Thyroid gland (tissue), 4 donors: Measurements from ENCODE around the gene C19orf53. TPM values are rescaled to one million over a fixed set of nuclear protein-coding genes. Genes with fewer than 3 reads are reported as not detected.

Experiments used
- DNase-seq, 2 donors: peaks; one replicate each; pipeline ENCODE4 v3.0.0-alpha.2; 2019
- H3K27ac ChIP-seq, 3 donors: fragments of 200-600 bp; sonication (generic); 1 replicate in 2 of 3; 2 replicates in 1 of 3; pipeline ENCODE4 v1.5.1; 2016 to 2019; ENCODE audit warnings: mild to moderate bottlenecking in 1 of 3, moderate library complexity in 1 of 3
- H3K27me3 ChIP-seq: fragments of 200-600 bp; sonication (generic); one replicate; pipeline ENCODE4 v1.5.1; 2019
- H3K36me3 ChIP-seq, 2 donors: fragments of 200-600 bp; sonication (generic); one replicate each; pipeline ENCODE4 v1.5.1; 2016 to 2019
- H3K4me1 ChIP-seq, 2 donors: fragments of 200-600 bp; sonication (generic); one replicate each; pipeline ENCODE4 v1.5.1; 2017 to 2019
- H3K4me3 ChIP-seq, 3 donors: fragments of 200-600 bp; sonication (generic); replicated peaks in 1 of 3; 1 replicate in 2 of 3; 2 replicates in 1 of 3; pipeline ENCODE4 v1.5.1; 2016; ENCODE audit warnings: mild to moderate bottlenecking in 1 of 3
- H3K9me3 ChIP-seq: fragments of 200-600 bp; sonication (generic); one replicate; pipeline ENCODE4 v1.5.1; 2017
- CTCF ChIP-seq, 6 experiments: fragments of 200-600 bp in 3 of 6; fragments of 450-650 bp in 3 of 6; sonication (generic) in 3 of 6; IDR thresholded peaks; one replicate each; pipeline ENCODE4 v1.5.1; 2016 to 2019; ENCODE audit warnings: antibody characterized with exemption in 6 of 6, mild to moderate bottlenecking in 2 of 6, inconsistent platforms in 1 of 6, moderate library complexity in 1 of 6
- POLR2A ChIP-seq, 2 donors: fragments of 450-650 bp; IDR thresholded peaks; one replicate each; pipeline ENCODE4 v1.6.1; 2017; ENCODE audit warnings: antibody characterized with exemption in 2 of 2, mild to moderate bottlenecking in 2 of 2, moderate library complexity in 1 of 2
- WGBS, 2 donors: methylation state at CpG; one replicate each; pipeline ENCODE4 v1.1.5; 2017; 5-methylcytosine and 5-hydroxymethylcytosine counted together
- intact Hi-C: fragments of 100-400 bp; cut with DNase I; formaldehyde crosslinking; loops from one replicate; pipeline ENCODE4 v1.15.1; 2023
- total RNA-seq, 4 donors: library from RNA; depleted of rRNA; stranded (reverse); fragments of >200 nt; gene quantifications; one replicate each; pipeline ENCODE4 v1.2.3, GENCODE V29; 2016

The C19orf53 gene
- total RNA-seq, 4 donors from 2014 or later: 50.2 to 191 (median 139) TPM

GRCh38 chr19:13756210-13756609 is 18.0 kb upstream of the C19orf53 start:
- no peak overlapping the region for H3K4me3 ChIP-seq
- no peaks in the 10 kb centered on the region for H3K4me1 ChIP-seq
- 96 to 100% methylated on average over 9 of the region's 9 CpGs for WGBS, 2 donors
- TF ChIP-seq POLR2A (IDR thresholded peaks at IDR 0.05) (no peak), CTCF (IDR thresholded peaks at IDR 0.05) (no peak)
- no peak for DNase-seq
- H3K36me3 ChIP-seq: peaks cover 56 to 68% of the 10 kb centered on the region in 2 donors
- no peak overlapping the region for H3K27ac ChIP-seq
- intact Hi-C loops: no loop called here
- no peaks in the 10 kb centered on the region for H3K27me3 ChIP-seq
- H3K9me3 ChIP-seq: no peaks in the 10 kb centered on the region

GRCh38 chr19:13757805-13758772 is 16.2 kb upstream of the C19orf53 start:
- Histone ChIP-seq H3K36me3 (peaks cover 70 to 71% of the 10 kb centered on the region in 2 donors), H3K4me1 (no peaks in the 10 kb centered on the region), H3K4me3 (no peak overlapping the region), H3K27me3 (no peaks in the 10 kb centered on the region), H3K27ac (no peak overlapping the region), H3K9me3 (no peaks in the 10 kb centered on the region)
- intact Hi-C loops: no loop called here
- 86 to 90% methylated on average over 15 of the region's 15 CpGs for WGBS, 2 donors
- DNase-seq: no peak
- TF ChIP-seq POLR2A (IDR thresholded peaks at IDR 0.05) (no peak), CTCF (IDR thresholded peaks at IDR 0.05) (no peak)

- Histone ChIP-seq H3K4me1 (peaks cover 0 to under 1% of the 10 kb centered on the region in 2 donors), H3K9me3 (no peaks in the 10 kb centered on the region), H3K27me3 (no peaks in the 10 kb centered on the region), H3K4me3 (no peak overlapping the region), H3K36me3 (peaks cover 68 to 69% of the 10 kb centered on the region in 2 donors), H3K27ac (no peak overlapping the region)
- intact Hi-C loops: no loop called here
- TF ChIP-seq POLR2A (IDR thresholded peaks at IDR 0.05) (no peak), CTCF (IDR thresholded peaks at IDR 0.05) (no peak)
- DNase-seq: no peak
- 87 to 97% methylated on average over 16 to 18 of the region's 24 CpGs for WGBS, 2 donors
Observed at GRCh38 chr19:13758795-13759194, 15.5 kb upstream of the C19orf53 start.

GRCh38 chr19:13761423-13761822 is 12.8 kb upstream of the C19orf53 start:
- no peak for DNase-seq
- Histone ChIP-seq H3K27ac (no peak overlapping the region), H3K27me3 (no peaks in the 10 kb centered on the region), H3K9me3 (no peaks in the 10 kb centered on the region), H3K4me3 (no peak overlapping the region), H3K36me3 (peaks cover 47 to 51% of the 10 kb centered on the region in 2 donors), H3K4me1 (peaks cover 10% of the 10 kb centered on the region in 2 donors)
- intact Hi-C loops: no loop called here
- WGBS, 2 donors: 88 to 92% methylated on average over 8 of the region's 8 CpGs
- TF ChIP-seq CTCF (IDR thresholded peaks at IDR 0.05) (no peak), POLR2A (IDR thresholded peaks at IDR 0.05) (no peak)

DNA sequence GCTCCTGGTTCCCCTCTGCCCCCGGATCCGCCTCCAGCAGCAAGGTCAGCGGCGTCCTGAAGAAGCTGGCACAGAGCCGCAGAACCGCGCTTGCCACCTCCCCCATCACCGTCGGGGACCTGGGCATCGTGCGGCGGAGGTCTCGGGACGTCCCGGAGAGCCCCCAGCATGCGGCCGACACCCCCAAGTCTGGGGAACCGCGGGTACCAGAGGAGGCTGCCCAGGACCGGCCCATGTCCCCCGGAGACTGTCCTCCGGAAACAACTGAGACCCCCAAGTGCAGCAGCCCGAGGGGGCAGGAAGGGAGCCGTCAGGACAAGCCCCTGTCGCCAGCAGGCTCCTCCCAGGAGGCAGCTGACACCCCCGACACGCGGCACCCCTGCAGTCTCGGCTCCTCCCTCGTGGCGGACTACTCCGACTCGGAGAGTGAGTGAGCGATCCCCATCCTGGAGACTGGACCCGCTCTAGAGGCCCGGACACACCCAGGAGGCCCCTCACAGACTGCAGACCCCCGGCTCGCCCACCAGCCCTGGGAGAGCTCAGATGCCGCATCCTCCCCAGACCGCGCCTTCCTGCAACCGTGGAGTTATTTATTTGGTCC is 11.5 kb upstream of the C19orf53 start:
- intact Hi-C loops: no loop called here
- TF ChIP-seq CTCF (IDR thresholded peaks at IDR 0.05) (no peak), POLR2A (IDR thresholded peaks at IDR 0.05) (no peak)
- 84 to 95% methylated on average over 4 to 17 of the region's 42 CpGs for WGBS, 2 donors
- no peaks in the 10 kb centered on the region for H3K27me3 ChIP-seq
- H3K27ac ChIP-seq: no peak overlapping the region
- H3K9me3 ChIP-seq: no peaks in the 10 kb centered on the region
- H3K4me1 ChIP-seq: peaks cover 10% of the 10 kb centered on the region in 2 donors
- no peak for DNase-seq
- H3K36me3 ChIP-seq: peaks cover 36 to 38% of the 10 kb centered on the region in 2 donors
- H3K4me3 ChIP-seq: no peak overlapping the region
